ENCODE measurements around the gene PACSIN2.

PACSIN2 gene

DNA sequence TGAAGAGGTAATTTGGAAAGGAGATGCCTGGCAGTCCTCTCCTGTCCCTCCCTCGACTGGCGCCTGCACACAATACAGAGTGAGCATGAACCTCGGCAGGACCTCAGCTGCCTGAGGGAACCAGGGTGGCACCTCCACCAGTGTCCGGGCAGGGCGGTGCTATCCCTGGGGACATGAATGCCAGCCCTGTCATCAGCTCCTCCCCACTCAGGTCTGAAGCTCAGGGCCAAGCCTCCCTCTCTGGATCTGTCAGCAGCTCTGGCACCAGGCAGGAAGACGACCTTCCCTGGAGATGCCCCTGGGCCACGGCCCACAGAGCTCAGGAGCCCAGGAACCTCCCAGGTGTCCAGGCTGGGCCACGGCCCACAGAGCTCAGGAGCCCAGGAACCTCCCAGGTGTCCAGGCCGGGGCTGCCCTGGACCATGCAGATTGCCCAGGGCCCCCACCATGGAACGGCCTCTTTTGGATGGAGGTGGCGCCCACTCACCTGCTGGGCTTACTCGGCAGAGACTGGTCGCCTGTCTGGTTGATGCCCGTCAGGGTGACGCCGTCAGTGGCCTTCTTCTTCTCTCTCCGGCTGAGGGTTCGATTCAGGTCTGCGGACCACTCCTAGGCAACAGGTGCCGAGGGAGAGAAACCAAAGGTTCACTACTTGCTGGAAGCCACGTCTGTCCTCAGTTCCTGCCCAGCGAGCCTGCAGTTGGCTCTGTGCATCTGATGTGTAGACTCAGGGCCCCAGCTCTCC lies 136.2 kb downstream of the PACSIN2 start:
- DNase-seq: no peak

DNA sequence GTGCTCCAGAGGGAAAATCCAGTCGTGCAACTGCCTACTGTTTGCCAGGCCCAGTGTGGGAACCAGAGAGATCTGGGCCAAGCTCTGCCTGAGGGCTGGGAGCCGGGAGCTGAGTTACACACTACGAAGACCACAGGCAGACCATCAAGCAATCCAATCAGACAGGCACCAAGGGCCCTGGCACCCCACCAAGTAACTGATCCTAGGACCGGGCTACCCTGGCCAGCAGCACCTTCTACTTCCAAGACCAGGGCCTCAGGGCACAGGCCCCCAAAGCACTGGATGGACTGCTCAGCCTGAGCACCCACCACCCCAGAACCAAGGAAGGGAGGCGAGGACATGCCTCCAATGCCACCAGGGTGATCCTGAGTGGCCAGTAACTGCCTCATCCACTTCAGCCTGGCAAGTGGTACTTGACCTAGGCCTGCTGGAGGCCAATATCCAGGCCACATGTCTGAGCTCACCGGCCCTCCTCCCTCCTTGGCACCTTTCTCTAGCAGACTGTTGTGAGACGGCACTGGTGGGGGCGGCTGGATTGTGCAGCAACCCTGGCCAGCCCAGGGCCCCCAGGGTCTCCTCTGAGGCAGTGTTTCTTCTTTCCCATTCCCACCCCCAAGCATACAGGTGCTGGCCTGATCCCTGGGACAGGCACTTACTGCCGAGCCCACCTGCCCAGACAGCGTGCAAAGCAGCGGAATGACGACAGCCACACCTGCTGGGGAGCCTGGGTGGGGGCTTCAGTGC lies 137.2 kb downstream of the PACSIN2 start:
- DNase-seq: no peak

DNA sequence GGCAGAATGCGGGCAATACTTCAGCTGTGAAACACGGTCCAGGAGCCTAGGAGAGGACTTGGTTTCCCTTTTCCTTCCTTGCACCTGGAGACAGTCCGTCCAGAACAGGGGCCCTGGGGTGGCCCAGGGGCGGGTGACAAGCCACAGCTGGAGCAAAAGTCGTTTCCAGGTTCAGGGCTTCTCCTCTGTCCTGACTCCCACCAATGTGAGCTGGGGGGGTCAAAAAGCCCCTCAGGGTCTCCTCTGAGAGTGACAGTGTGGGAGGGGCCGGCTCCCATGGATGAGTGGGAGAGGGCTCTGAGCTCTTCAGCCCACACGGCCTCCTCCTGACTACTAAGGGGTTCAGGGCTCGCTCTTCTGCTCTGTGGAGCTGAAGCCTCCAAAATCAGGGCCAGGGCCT lies 137.8 kb downstream of the PACSIN2 start:
- no peak for DNase-seq

DNA sequence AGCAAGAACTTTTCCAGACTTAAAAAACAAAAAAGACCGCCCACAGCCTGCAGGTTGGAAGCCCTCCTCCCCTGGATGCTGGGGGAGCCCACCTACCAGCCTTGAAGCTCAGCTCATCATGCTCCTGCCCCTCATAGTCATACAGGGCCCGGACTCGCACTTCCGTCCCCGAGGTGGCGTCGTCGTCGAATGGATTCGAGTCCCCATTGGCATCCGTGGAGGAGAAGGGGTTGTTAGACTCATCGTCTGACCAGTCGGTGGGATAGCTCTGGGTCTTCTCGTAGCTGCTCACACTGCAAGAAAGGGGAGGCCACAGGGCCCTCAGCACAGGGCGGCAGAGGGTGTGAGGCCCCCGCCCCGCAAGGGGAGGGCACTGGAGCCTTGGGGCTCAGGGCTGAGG lies 138.9 kb downstream of the PACSIN2 start:
- DNase-seq: no peak

DNA sequence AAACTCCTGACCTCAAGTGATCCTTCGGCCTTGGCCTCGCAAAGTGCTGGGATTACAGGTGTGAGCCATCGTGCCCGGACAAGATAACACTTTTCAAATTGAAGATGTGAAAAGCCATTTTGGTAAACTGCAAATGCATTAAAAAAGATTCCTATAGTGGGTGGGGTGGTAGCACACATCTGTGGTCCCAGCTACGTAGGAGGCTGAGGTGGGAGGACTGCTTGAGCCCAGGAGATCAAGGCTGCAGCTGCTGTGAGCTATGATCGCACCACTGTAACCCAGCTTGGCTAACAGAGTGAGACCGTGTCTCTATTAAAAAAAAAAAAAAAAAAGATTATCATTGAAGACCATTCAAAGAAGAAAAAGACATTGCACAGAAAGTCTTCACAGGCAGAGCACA lies 140.9 kb downstream of the PACSIN2 start:
- DNase-seq: no peak

DNA sequence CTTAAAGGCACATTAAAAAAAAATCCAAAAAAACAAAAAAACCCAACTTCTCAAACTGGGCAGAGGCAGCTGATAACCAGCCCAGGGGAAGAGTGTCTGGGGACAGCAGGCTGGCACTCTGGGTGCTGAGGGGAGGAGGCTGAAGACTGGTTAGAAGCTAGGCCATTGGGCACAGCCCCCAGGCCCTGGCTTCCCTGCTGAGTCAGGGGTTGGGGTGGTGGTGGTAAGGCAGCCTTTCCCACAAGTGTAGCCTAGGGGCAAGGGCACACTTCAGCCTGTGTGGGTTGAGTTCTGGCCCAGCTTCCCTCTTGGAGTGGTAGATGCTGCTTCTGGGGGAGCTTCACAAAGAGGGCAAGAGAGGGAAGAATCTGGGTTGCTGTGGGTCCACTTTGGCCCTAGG lies 141.6 kb downstream of the PACSIN2 start:
- DNase-seq: no peak

DNA sequence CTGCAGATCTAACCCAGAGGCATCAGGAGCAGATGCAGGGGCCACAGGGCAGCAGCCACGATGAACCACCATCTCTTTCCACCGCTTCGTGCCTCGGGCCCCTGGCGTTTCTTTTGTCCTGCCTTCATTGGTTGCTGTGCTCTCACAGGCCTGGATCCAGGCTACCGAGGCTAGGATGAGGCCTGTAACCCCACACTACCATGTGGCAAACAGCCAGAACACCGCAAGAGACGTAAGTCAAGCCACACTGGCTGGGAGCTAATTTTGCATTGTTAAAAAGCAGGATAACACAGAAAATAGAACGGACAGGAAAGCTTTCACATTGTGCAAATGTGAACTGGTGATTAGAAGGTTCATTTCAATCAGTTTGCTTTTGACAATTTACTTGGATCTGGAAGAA lies 142.1 kb downstream of the PACSIN2 start:
- no peak for DNase-seq

DNA sequence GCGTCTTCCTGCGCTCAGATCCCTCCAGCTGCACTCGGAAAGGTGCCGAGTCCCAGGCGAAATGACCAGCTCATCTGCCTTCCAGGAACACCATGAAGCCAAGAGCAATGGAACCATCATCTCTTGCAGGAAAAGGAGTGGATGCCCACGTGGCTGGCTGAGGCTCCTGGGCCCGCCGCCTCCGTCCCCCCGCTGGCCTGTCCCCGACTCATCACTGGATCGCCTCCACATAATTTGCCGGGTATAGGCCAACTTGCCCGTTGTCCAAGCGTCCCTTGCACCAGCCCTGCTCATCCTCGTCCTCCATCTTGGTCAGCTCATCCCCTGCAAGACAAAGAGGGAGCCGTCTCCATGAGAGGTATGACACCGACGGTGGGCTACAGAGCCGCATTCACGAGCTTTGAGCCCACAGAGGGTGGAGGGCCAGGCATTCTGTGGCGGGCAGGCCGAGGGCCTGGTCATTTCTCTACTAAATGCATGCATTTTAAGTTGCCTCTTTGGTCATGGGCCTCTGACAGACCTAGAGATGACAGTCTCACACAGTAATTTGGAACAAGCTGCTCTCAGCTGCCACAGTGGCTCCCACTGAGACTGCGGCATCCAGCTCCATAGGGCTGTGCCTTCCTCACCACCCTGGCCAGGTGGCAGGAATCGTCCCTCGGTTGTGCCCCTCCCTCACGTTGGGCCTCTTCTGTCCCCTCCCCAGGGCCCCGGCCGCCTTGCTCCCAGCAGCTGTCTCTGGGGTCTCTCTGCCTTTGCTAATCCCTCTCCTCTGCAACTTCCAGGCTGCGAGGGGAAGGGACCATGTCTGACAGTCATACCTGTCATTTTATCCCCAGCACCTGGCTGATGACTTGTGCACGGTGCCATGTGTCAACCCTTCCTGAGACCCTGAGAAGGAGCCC lies 143.6 kb downstream of the PACSIN2 start:
- no peak for DNase-seq

DNA sequence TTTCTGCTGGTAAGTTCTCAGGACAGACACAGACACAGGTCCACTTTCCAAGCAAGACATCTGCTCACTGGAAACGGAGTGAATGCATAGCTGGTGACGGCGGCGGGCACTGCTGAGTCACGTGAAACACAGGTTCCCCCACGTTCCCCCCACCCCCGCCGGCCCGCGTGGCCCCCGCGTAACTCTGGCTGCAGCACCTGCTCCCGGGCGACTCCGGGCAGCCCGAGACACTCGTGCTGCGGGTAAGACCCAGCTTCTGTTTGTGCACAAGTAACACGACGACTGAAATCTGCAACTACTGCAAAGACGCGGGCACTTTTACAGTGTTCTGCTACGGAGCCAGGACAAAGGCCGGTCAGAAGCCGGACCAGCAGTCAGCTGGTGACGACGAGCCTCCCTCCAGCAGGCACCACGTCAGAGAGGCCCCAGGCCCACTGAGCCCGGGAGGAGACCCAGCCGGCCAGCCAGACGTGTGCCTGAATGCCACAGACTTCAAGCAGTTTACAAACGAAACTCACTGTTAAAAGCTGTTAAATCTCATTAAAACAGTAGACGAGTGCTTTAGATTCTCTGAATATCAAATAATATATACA lies 145.0 kb downstream of the PACSIN2 start:
- no peak for DNase-seq

DNA sequence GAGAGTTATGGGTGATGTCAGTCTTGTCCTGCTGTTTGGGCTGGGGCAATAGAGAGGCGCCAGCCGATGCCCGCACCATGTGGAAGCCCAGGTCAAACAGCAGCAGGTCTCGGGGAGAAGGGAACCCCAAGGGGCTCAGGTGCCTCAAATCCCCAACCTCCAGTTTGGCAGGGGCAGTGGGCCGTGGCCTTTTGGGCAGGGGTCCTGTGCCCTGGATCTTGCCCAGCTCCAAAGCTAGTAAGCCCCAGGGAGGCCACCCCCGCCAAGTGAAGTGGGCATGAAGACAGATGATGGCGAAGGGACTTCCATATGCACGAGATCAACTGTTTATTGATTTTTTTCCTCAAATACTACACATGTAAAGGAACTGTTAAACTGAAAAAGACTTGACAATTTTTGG lies 145.5 kb downstream of the PACSIN2 start:
- DNase-seq: no peak

DNA sequence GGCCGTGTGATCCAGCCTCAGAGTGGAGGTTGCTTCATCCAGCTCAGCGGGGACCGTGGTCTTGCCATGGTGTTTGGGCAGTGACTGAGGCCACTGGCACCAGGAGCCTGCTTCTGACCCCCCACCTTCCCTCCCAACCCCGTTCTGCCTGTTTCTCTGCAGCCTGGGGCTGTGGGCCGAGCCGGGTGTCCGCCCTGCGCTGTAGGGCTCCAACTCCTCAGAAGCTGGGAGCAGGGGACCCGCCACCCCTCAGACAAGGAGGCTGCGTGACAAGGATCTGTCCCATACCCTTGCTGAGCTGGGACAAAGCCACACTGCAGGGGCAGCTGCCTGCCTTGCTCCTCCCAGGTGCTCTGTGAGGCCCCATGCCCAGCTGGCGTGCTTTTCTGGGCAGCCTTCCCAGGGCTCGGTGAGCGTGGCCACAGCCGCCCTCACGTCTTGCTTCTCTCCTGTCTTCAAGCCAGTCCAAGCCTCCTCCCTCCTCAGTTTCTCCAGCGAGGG lies 146.1 kb downstream of the PACSIN2 start:
- DNase-seq: no peak

DNA sequence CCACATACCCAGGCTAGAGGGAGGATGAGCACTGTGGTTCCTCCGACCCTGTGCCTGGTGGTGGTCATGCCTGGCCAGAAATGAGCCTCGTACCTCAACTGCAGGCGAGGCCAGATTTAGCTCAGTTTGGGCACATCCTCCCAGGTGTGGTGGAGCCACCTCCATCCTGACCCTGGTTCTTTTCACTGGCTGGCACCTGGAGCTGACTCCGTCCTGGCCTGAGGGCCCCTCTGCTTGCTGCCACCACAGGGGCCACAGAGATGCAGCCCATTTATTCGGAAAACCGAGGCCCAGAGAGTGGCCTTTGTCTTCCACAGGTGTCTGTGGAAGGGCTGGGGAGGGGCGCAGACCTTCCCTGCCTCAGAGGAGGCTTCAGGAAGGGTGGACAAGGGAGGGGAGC lies 148.8 kb downstream of the PACSIN2 start:
- DNase-seq: no peak

DNA sequence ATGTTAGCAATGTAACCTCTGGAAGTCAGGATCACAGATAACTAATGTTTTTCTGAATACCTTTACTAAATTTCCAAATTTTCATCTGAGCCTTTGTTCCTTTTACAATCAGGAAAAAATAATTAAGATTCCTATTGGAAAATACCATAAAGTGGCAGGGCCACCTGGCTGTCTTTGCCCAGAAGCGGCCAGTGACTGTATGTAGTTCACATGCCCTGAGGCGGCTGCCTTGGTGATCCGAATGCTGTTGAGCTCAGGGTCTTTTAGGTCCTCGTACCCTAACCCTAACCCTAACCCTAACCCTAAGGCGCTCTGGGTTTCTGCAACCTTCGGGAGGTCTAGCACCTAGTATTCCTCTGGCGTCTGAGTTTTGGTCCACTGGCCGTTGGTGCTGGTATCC lies 149.4 kb downstream of the PACSIN2 start:
- no peak for DNase-seq

DNA sequence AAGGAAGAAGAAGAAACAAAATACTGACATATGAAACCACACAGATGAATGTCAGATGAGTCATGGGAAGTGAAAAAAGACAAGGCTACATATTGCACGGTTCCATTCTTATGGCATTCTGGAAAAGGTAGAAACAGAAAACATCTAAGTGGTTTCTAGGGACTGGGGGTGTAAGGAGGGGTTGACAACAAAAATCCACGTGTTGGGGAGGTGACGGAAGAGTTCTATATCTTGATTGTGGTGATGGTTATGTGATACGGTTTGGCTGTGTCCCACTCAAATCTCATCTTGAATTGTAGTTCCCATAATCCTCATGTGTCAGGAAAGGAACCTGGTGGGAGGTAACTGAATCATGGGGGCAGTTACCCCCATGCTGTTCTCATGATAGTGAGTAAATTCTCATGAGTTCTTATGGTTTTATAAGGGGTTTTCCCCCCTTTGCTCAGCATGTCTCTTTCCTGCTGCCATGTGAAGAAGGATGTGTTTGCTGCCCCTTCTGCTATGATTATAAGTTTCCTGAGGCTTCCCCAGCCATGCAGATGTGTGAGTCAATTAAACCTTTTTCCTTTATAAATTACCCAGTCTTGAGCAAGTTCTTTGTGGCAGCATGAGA lies 151.5 kb downstream of the PACSIN2 start:
- DNase-seq: no peak

DNA sequence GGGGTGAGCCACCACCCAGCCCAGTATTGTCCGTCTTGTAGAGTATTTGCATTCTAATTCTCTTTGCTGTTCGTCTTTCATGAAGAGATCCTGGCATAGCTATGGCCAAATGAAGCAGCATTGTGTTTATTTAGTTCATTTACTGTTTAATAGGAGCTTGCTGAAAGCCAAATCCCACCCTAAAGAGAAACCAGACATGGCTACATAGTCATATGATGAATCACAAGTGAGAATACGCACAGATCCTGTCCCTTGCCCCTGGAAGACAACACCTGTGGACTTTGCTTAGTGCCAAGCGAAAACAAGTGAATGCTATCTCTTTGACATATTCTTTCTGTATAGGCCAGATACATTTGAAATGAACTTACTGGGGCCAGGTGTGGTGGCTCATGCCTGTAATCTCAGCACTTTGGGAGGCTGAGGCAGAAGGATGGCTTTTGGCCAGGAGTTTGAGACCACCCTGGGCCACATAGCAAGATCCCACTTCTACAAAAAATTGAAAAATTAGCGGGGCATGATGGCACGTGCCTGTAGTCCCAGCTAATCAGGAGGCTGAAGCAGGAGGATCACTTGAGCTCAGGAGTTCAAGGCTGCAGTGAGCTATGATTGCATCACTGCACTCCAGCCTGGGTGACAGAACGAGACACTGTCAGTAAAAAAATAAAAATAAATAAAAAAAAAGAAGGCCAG lies 152.8 kb downstream of the PACSIN2 start:
- DNase-seq: no peak

DNA sequence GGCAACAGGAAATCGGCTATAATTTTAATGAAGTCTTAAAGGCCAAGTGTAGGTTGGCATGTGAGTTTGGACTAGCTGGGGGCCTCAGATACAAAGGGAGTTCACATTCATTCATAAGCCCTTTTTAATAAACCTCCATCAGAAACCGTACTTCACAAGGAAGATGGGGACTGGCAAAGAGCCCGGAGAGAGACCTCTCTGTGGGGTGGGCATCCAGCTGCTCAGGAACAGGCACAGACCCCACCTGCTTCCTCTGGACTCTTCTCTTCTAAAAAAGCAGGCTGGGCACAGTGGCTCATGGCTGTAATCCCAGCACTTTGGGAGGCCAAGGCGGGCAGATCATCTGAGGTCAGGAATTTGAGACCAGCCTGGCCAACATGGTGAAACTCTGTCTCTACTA lies 154.0 kb downstream of the PACSIN2 start:
- no peak for DNase-seq

DNA sequence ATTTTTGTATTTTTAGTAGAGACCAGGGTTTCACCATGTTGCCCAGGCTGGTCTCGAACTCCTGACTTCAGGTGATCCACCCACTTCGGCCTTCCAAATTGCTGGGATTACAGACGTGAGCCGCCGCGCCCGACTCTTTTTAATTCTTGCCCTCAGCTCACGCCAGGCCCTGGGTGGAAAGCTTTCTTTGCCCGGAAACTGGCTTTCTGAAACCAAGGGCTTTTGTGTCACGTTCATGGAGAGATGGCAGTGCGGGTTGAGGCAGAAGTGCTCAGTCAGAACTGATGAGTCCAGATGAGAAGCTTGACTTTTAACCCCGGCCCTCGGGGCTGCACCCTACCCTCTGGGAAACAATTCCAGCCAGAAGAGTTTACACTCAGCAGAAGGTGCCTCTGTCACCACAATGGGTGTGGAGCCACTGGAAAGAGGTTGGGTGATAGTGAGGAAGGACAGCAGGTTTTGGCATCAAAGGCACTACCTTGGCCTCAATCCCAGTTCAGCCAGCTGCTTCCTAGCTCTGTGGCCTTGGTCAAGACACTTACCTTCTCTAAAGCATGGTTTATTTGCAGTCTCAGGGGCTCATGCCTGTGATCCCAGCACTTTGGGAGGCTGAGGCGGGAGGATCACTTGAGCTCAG lies 157.0 kb downstream of the PACSIN2 start:
- DNase-seq: no peak

DNA sequence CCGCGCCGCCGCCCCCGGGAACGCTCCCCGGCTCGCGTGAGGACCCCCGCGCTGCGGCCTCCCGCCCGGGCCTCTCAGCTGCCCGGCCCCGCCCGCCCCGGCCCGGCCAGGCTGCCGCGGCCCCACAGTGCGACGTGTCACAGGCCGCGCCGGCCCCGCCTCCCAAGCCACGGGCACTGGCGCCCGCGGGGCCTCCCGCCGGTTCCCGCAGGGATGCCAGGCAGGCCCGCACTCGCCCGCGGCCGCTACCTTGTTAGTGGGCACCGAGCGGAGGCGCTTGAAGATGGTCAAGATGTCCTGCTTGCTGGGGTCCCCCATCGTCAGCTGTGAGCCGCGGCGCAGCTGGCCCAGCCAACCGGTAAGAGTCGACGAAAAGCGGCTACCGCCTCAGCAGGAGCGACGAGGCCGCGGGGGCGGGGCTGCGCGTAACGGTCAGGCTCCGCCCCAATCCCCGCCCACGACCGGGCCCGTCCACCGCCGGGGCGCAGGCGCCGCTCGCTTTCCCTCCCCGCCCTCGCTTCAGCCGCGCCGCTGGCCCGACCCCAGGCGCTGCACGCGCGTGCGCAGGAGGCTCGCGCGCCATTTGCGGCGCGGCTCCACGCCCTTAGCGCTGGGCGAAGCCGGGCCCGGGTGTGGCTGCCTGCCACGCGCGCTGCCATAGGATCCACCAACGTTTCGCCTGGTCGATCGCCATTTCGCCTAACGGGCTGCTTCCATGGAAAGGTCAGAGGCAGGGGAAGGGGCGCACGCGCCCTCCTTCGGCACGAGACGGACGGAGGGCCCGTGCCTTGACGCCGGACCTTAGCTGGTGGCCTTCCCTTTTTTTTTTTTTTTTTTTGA lies 157.9 kb downstream of the PACSIN2 start, which contains the start of gene ARFGAP3:
TSS of gene ARFGAP3 (minus strand) at position 409 of the 840 bp plus-strand sequence. CDS start at position 318, 91 bp downstream.
- peak; percentile 94 for DNase-seq

DNA sequence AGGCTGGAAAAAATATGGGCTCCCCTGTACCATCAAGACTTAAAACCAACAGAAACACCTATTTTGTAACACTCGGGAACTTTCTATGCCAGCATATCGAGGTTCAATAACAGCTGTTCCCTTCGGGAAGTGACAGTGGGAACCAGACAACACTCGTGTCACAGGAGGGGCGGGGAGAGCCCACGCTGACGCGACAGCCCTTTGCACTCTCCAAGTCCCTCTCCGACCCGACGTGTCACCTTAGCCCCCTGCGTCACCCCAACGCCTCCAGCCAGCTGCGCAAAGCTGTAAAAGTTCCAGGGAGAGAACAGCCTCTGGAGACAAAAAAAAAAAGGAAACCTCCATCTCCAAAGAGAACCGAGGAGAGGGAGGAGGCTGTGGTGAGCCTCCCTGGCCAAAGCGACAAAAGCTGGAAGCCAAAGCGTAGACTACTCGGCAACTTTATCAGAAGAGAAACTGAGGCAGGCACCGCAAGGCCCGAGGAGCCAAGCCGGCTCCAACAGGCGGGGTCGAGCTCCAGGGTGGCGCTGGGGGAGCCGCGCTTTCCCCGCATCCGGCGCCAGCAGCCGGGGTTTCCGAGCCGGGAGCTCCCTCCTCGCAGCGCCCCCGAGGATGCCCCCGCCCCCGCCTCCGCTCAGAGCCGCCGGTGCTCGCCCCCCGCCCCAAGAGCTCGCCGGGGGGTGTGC lies 158.6 kb downstream of the PACSIN2 start:
- DNase-seq: peak; percentile 44

DNA sequence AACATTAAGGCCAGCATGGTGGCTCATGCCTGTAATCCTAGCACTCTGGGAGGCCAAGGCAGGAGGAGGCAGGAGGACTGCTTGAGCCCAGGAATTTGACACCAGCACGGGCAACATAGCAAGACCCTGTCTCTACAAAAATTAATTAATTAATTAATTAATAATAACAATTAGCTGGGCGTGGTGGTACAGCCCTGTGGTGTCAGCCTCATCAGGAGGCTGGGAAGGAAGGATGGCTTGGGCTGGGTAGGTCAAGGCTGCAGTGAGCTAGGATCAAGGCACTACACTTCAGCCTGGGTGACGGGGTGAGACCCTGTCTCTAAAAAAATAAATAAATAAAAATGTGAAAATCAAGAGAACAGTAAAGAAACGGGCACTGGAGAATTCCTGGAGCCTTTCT lies 159.2 kb downstream of the PACSIN2 start:
- no peak for DNase-seq

All from activated CD4-positive, alpha-beta T cell treated with anti-CD3 and anti-CD28 coated beads for 1 hour (primary cell).